NCI-H345 treated with DMSO at 0.1 percent for 48 hours (cell line): Measurements from ENCODE around the gene ZDHHC12.

Source experiments
- DNase-seq: peaks from one replicate; lab custom pipeline; 2025; ENCODE audit not compliant: unreplicated experiment; lab: John Stamatoyannopoulos, UW

ZDHHC12 gene

GRCh38 chr9:128688501-128689292 is 35.2 kb downstream of the ZDHHC12 start, which contains the start of gene SET:
Gene SET (plus strand): TSS chr9:128689222. CDS start chr9:128689583, 361 bp downstream.
- DNase-seq, result peak; percentile 82

- DNase-seq, result no peak
These were observed 36.5 kb downstream of the ZDHHC12 start for GRCh38 chr9:128687453-128687852.

DNA sequence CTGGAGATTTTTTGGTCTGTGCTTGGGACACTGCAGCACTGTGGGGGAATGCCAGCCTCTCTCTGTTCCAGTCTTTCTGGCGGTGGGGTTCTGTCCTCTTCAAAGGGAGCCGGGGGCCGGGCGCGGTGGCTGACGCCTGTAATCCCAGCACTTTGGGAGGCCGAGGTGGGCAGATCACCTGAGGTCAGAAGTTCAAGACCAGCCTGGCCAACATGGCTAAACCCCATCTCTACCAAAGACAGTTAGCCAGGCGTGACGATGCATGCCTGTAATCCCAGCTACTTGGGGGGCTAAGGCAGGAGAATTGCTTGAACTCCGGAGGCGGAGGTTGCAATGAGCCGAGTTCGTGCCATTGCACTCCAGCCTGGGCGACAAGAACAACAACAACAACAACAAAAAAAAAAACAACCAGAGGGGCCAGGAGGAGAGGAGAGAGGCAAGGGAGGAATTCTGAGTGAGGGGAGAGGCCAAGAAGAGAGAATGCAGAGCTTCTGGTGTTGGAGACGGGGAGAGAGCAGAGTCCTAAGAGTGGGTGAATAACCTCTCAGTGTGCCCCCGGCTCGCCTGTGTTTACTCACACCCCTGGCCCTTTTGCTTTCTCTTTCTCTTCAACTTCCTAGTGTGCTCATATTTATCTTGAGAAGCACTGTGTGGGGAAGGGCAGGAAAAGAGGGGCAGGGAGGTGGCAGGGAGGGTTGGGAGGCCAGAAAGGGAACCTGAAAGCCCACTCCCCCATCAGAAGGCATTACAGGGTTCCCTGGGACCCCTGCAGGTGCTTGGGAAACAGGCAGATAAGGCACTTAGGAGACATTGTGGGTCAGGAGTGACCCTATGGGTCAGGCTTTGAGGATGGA is 38.1 kb downstream of the ZDHHC12 start:
- DNase-seq, result no peak

- no peak for DNase-seq
These were observed 39.4 kb downstream of the ZDHHC12 start for GRCh38 chr9:128684325-128685199.

- no peak for DNase-seq
These were observed 39.9 kb downstream of the ZDHHC12 start for GRCh38 chr9:128684065-128684324.

GRCh38 chr9:128683340-128684064 is 40.4 kb downstream of the ZDHHC12 start:
- no peak for DNase-seq

GRCh38 chr9:128677794-128678193 is 46.1 kb downstream of the ZDHHC12 start:
- no peak for DNase-seq

- no peak for DNase-seq
These were observed 48.5 kb downstream of the ZDHHC12 start for GRCh38 chr9:128675382-128675781.
